DND-41 (cell line): ENCODE data around the gene ST6GALNAC6.

ENCODE experiments used
- ATAC-seq: fragments of 200-7000 bp; cut with Tn5 transposase; 3 replicates; pipeline ENCODE4 v1.9.1; 2021; ENCODE audit warnings: low read depth; ENCODE audit not compliant: insufficient read depth
- DNase-seq: peaks from one replicate; pipeline ENCODE4 v3.0.0-alpha.2; 2020
- H2AFZ ChIP-seq: 2 replicates; pipeline ENCODE4 v1.6.0; 2012; ENCODE audit warnings: low read depth, low read length
- H3K27ac ChIP-seq: 2 replicates; pipeline ENCODE4 v1.5.1; 2012; ENCODE audit warnings: low read length, inconsistent platforms
- H3K27me3 ChIP-seq: fragments of 200-600 bp; sonication (generic); 2 replicates; pipeline ENCODE4 v1.6.0; 2012; ENCODE audit warnings: low read length, mild to moderate bottlenecking, inconsistent platforms; ENCODE audit not compliant: insufficient read depth, poor library complexity
- H3K36me3 ChIP-seq: 2 replicates; pipeline ENCODE4 v1.5.1; 2012; ENCODE audit warnings: low read length, inconsistent platforms; ENCODE audit not compliant: insufficient read depth
- H3K4me1 ChIP-seq: 2 replicates; pipeline ENCODE4 v1.5.1; 2012; ENCODE audit warnings: mild to moderate bottlenecking, low read length; ENCODE audit not compliant: insufficient read depth
- H3K4me2 ChIP-seq: 2 replicates; pipeline ENCODE4 v1.6.0; 2012; ENCODE audit warnings: mild to moderate bottlenecking, moderate library complexity, low read length, inconsistent platforms; ENCODE audit not compliant: insufficient read depth
- H3K4me3 ChIP-seq, 2 experiments: fragments of 200-600 bp in 1 of 2; shearing (Covaris generic) in 1 of 2; 2 replicates each; pipeline ENCODE4 v1.5.1; 2012 to 2016; ENCODE audit warnings: inconsistent platforms in 2 of 2, low read length in 2 of 2, mild to moderate bottlenecking in 2 of 2, low read depth in 1 of 2, moderate library complexity in 1 of 2
- H3K79me2 ChIP-seq: 2 replicates; pipeline ENCODE4 v1.6.0; 2012; ENCODE audit warnings: low read length, inconsistent platforms; ENCODE audit not compliant: insufficient read depth
- H3K9ac ChIP-seq: 2 replicates; pipeline ENCODE4 v1.6.0; 2012; ENCODE audit warnings: low read depth, mild to moderate bottlenecking, inconsistent platforms, low read length, moderate library complexity
- H3K9me3 ChIP-seq: 2 replicates; pipeline ENCODE4 v1.5.1; 2012; ENCODE audit warnings: low read length, moderate library complexity, mild to moderate bottlenecking, inconsistent platforms; ENCODE audit not compliant: insufficient read depth, severe bottlenecking
- H4K20me1 ChIP-seq: 2 replicates; pipeline ENCODE4 v1.6.0; 2012; ENCODE audit warnings: low read length; ENCODE audit not compliant: insufficient read depth
- EZH2 ChIP-seq: IDR thresholded peaks from 3 replicates; pipeline ENCODE4 v1.6.1; 2012; ENCODE audit warnings: borderline replicate concordance, low read depth, mild to moderate bottlenecking, moderate library complexity, low read length, inconsistent platforms; ENCODE audit not compliant: severe bottlenecking
- TF ChIP-seq, protein P1 (sequence below): IDR thresholded peaks from 2 replicates; pipeline ENCODE4 v1.5.1; 2012; ENCODE audit warnings: borderline replicate concordance, low read length, moderate library complexity, mild to moderate bottlenecking; ENCODE audit not compliant: poor library complexity, severe bottlenecking; ENCODE audit errors: extremely low read depth

ST6GALNAC6 gene

GRCh38 chr9:127924736-127925444 is 25.5 kb upstream of the ST6GALNAC6 start:
- H4K20me1 ChIP-seq = peaks cover 15% of the 10 kb centered on the region; the same call in 1 of the 2 replicates
- H3K36me3 ChIP-seq = no peaks in the 10 kb centered on the region
- H3K79me2 ChIP-seq = no peaks in the 10 kb centered on the region
- no peak for ATAC-seq
- H3K9me3 ChIP-seq = no peaks in the 10 kb centered on the region
- H2AFZ ChIP-seq = no peak overlapping the region
- no peaks in the 10 kb centered on the region for H3K27me3 ChIP-seq
- no peak for TF ChIP-seq EZH2
- TF ChIP-seq, protein P1, sequence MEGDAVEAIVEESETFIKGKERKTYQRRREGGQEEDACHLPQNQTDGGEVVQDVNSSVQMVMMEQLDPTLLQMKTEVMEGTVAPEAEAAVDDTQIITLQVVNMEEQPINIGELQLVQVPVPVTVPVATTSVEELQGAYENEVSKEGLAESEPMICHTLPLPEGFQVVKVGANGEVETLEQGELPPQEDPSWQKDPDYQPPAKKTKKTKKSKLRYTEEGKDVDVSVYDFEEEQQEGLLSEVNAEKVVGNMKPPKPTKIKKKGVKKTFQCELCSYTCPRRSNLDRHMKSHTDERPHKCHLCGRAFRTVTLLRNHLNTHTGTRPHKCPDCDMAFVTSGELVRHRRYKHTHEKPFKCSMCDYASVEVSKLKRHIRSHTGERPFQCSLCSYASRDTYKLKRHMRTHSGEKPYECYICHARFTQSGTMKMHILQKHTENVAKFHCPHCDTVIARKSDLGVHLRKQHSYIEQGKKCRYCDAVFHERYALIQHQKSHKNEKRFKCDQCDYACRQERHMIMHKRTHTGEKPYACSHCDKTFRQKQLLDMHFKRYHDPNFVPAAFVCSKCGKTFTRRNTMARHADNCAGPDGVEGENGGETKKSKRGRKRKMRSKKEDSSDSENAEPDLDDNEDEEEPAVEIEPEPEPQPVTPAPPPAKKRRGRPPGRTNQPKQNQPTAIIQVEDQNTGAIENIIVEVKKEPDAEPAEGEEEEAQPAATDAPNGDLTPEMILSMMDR = no peak
- H3K4me2 ChIP-seq = no peak overlapping the region
- DNase-seq = no peak
- no peak overlapping the region for H3K9ac ChIP-seq
- H3K4me3 ChIP-seq = no peak overlapping the region
- H3K4me1 ChIP-seq = peaks cover 12% of the 10 kb centered on the region
- no peak overlapping the region for H3K27ac ChIP-seq

GRCh38 chr9:127923771-127924170 is 24.4 kb upstream of the ST6GALNAC6 start:
- Histone ChIP-seq H3K36me3 (no peaks in the 10 kb centered on the region), H4K20me1 (peaks cover 8% of the 10 kb centered on the region; the same call in 1 of the 2 replicates), H3K79me2 (no peaks in the 10 kb centered on the region), H3K27ac (no peak overlapping the region), H2AFZ (no peak overlapping the region), H3K4me3 (no peak overlapping the region), H3K4me1 (peaks cover 13% of the 10 kb centered on the region), H3K9me3 (no peaks in the 10 kb centered on the region), H3K27me3 (no peaks in the 10 kb centered on the region), H3K4me2 (no peak overlapping the region), H3K9ac (no peak overlapping the region)
- TF ChIP-seq, protein P1 = no peak
- TF ChIP-seq EZH2 = no peak
- ATAC-seq (no peak), DNase-seq (no peak)

DNA sequence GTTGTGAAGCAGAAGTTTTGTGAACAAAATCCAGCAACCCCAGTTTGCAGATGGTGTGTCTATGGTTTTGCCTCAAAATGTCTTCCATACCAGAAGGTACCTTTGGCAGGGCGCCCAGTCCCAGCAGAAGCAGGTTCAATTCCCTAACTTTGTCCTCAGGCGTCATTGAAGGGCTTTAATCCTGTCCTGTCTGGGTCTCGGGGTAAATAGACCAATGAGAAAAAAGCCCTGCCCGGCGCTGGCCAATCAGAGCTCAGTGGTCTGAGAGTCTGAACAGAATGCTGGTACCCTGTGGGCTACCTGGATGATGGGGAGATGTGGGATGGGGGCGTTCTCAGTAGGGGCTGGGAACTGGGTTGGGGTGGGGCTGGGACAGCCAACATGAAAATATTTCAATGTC is 23.6 kb upstream of the ST6GALNAC6 start:
- DNase-seq (no peak), ATAC-seq (no peak)
- H3K4me2 ChIP-seq = no peak overlapping the region
- no peak overlapping the region for H2AFZ ChIP-seq
- no peak overlapping the region for H3K9ac ChIP-seq
- no peak for TF ChIP-seq EZH2
- TF ChIP-seq, protein P1 = no peak
- H3K79me2 ChIP-seq = no peaks in the 10 kb centered on the region
- 0 out of 2 replicates have a peak, but pooled peaks cover under 1% of the 10 kb centered on the region for H4K20me1 ChIP-seq
- H3K4me3 ChIP-seq = no peak overlapping the region
- H3K4me1 ChIP-seq = peaks cover 21% of the 10 kb centered on the region
- no peaks in the 10 kb centered on the region for H3K36me3 ChIP-seq
- H3K27me3 ChIP-seq = no peaks in the 10 kb centered on the region
- no peak overlapping the region for H3K27ac ChIP-seq
- H3K9me3 ChIP-seq = no peaks in the 10 kb centered on the region
